ENCODE results near the gene CRTAP.
A peak's percentile ranks its signal among the peaks of the same experiment; 100 is the strongest.

The CRTAP gene

DNA sequence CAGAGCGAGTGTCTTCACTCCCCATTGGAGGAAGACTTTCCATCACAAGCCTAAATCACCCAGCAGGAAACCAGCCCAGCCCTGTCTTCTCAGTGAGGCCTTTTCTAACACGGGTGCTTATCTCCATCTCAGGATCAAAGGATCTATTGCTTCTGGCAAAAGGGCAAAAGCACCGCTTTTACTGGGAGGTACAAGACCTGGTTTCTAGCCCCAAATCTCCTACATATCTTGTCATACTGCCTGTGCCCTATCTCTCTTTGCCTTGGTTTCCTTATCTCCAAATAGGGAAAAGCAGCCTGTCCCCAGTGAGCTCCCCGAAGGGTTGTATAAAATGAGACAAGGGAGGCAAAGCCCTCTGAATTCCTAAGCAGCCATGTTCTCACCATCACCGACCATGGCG is 22.1 kb upstream of the CRTAP start:
- no peak for DNase-seq (ENCODE audit: low read depth)
- TF ChIP-seq CTCF (IDR thresholded peaks at IDR 0.05; ENCODE audit: control insufficient read depth, extremely low read depth, insufficient read depth): no peak
- no peak overlapping the region for H3K4me3 ChIP-seq (ENCODE audit: low read depth, low read length)

- DNase-seq (ENCODE audit: low read depth): no peak
- H3K4me3 ChIP-seq (ENCODE audit: low read depth, low read length): no peak overlapping the region
- no peak for TF ChIP-seq CTCF (IDR thresholded peaks at IDR 0.05; ENCODE audit: control insufficient read depth, extremely low read depth, insufficient read depth)
Measured at GRCh38 chr3:33092496-33093254, 21.1 kb upstream of the CRTAP start.

DNA sequence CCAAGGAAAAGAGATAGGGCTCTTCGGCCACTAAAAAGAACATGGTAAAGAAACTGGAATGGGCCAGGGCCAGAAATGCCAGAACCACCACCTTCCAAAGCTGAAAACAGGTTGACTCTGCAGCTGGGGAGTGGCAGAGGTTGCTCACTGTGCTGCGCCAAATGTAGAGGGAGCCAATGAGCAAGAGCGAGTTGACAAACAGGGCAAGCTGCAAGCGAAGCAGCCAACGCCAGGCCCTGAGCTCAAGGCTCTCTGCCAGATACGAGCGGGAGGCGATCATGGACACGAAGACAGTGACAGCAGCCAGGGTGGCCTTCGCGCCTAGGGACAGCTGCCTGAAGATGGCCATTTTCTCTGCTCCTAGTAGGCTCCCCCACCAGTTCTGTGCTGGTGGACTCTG is 20.0 kb upstream of the CRTAP start:
- H3K4me3 ChIP-seq (ENCODE audit: low read depth, low read length): no peak overlapping the region
- TF ChIP-seq CTCF (IDR thresholded peaks at IDR 0.05; ENCODE audit: control insufficient read depth, extremely low read depth, insufficient read depth): no peak
- no peak for DNase-seq (ENCODE audit: low read depth)

DNA sequence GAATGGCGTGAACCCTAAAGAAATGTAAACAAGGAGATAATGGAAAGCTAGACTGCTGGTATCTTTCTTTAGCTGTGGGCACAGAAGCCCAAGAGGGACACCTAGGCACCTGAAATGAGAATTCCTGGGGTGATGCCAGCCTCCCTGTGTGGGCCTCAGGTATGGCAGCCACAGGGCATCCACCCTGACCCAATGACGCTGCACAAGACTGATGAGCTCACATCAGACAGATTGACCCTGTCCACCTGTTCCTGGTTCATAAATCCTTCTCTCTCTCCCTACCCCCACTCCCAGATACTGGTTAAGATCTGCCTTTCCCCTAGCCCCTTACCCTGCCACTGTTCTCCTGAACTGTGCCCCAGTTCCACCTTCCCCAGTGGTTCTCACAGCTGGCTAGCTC is 18.4 kb upstream of the CRTAP start:
- no peak for DNase-seq (ENCODE audit: low read depth)
- TF ChIP-seq CTCF (IDR thresholded peaks at IDR 0.05; ENCODE audit: control insufficient read depth, extremely low read depth, insufficient read depth): no peak
- peak overlapping the region; percentile 86 for H3K4me3 ChIP-seq (ENCODE audit: low read depth, low read length)

DNA sequence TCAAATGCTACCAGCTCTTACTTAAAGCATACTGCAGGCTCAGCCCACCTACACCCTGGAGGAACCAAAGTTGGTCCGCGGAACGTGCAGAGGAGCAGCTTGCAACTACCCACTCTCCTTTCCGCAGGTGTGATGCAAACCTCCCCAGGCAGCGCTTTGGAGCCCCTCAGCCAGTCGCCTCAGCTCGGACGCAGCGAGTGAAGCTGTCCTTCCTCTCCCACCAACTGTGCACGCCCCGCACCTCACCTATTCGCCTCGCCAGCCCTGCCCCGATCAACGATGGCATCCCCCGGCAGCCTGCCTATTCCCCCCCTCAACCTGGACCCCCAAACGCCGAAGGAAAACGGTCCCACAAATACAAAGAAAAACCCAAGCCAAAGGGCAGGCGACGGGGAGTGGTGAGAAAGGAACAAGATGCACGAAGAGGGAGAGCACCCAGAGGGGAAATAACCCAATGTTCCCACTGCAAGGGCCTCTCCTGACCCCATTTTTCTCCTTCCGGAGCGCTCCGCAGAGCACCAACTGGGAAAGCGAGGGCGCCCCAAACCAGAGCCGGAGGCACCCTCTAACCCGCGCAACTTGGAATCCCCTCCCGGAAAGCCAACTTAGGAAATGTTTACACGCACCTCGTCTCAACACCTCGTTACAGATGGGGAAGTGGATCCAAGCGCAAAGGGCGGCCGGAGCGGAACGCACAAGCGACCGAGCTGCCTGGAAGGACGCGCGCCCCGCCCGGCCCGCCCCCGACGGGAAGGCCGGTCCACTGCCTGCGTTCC is 17.5 kb upstream of the CRTAP start:
- no peak for DNase-seq (ENCODE audit: low read depth)
- peak overlapping the region; percentile 86 for H3K4me3 ChIP-seq (ENCODE audit: low read depth, low read length)
- TF ChIP-seq CTCF (IDR thresholded peaks at IDR 0.05; ENCODE audit: control insufficient read depth, extremely low read depth, insufficient read depth): no peak

- H3K4me3 ChIP-seq (ENCODE audit: low read depth, low read length): no peak overlapping the region
- no peak for DNase-seq (ENCODE audit: low read depth)
- no peak for TF ChIP-seq CTCF (IDR thresholded peaks at IDR 0.05; ENCODE audit: control insufficient read depth, extremely low read depth, insufficient read depth)
Measured at GRCh38 chr3:33099109-33099645, 14.6 kb upstream of the CRTAP start.

Data from LNCaP clone FGC (cell line).